ENCODE data around the gene SHC4.

DNA sequence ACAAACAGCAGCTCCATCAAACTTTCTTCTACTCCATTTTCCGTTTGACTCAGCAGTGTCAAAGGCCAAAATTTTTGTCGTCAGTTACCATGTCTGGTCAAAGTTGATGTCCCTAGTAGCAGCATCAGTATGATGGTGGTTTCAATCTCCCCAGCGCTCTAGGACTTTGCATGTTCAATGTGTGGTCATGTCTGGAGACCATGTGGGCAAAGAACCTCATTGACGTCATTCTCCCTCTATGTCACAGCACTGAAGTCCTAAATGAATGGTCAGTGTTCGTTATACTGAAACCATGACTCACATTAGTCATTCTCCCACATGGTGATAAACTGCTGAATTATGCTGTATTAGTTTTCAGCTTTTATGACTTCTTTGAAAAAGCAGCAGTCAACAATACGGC is 23.2 kb downstream of the SHC4 start:
- TF ChIP-seq, protein P1, sequence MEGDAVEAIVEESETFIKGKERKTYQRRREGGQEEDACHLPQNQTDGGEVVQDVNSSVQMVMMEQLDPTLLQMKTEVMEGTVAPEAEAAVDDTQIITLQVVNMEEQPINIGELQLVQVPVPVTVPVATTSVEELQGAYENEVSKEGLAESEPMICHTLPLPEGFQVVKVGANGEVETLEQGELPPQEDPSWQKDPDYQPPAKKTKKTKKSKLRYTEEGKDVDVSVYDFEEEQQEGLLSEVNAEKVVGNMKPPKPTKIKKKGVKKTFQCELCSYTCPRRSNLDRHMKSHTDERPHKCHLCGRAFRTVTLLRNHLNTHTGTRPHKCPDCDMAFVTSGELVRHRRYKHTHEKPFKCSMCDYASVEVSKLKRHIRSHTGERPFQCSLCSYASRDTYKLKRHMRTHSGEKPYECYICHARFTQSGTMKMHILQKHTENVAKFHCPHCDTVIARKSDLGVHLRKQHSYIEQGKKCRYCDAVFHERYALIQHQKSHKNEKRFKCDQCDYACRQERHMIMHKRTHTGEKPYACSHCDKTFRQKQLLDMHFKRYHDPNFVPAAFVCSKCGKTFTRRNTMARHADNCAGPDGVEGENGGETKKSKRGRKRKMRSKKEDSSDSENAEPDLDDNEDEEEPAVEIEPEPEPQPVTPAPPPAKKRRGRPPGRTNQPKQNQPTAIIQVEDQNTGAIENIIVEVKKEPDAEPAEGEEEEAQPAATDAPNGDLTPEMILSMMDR (IDR thresholded peaks at IDR 0.05): no peak
- TF ChIP-seq POLR2A (IDR thresholded peaks at IDR 0.05): no peak
